Measurements from ENCODE around the gene TBL1XR1.

The TBL1XR1 gene

GRCh38 chr3:177106184-177106583 is 91.1 kb downstream of the TBL1XR1 start:
- no peak for DNase-seq

- no peak for DNase-seq
Measured at GRCh38 chr3:177105623-177106022, 91.7 kb downstream of the TBL1XR1 start.

DNA sequence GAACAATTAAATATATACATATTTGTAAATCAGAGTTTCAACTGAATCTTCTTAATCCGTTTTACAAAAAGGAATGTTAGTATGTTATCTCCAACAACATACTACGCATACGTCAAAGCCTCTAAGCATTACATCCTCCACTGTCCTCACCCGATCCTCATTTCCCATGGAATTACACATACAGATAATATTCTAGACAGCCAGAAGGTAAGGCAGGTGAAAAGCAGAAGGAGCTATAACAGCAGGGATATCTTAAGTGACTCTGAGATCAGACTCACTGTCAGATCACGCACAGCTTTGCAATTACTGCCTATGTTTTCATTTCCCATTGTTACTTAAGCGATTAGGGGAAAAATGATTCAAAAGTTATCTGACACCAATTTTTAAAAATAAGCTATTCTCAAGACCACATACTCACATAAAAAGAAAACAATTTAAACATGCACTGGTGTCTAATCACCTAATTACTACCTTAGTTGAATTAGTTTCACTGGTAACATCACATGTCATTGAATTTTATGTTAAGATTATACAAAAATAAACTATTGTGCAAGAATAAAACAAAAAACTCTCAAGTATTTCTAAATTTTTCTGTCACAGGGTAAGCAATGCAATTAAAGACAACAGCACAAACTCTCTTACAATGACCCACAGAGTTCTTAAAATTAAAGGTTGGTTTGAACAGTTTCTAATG is 92.8 kb downstream of the TBL1XR1 start:
- DNase-seq: no peak

GRCh38 chr3:177102553-177102952 is 94.7 kb downstream of the TBL1XR1 start:
- no peak for DNase-seq

GRCh38 chr3:177098551-177098950 is 98.7 kb downstream of the TBL1XR1 start:
- no peak for DNase-seq

DNA sequence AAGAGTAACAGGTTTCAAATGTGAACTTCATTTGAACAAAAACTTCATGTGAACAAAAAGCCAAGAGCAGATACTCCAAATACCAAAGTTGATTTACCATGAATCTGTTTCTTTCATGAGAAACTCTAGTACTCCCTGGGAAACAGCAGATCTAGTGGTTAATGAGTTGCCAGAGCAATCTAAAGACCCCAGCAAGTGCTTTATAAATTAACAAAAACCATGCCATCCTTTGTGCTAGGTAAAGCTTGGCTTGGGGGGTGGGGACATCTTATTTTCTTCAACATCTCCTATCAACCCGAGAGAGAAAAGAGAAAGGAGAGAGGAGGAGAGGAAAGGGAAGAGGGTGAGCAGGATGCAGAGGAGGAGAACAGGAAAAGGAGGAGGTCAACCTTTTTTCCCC is 100.7 kb downstream of the TBL1XR1 start:
- no peak for DNase-seq

- DNase-seq: no peak
Measured at GRCh38 chr3:177093966-177094365, 103.3 kb downstream of the TBL1XR1 start.

DNA sequence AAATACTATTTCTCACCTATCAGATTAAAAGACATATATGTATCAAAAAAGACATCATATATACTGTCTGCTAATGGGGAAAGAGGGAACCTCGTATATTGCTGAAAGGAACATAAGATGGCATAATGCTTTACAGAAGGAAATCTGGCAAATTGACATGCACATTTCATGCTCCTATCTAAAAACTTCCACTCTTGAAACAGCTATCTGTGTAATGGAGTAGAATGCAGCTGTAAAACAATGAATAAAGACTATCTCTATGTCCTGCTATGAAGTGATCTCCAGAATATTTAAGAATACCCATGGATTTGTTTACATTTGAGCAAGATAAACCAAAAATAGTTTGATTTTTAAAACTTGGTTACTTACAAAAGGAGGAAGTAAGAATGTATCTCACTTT is 107.4 kb downstream of the TBL1XR1 start:
- no peak for DNase-seq

DNA sequence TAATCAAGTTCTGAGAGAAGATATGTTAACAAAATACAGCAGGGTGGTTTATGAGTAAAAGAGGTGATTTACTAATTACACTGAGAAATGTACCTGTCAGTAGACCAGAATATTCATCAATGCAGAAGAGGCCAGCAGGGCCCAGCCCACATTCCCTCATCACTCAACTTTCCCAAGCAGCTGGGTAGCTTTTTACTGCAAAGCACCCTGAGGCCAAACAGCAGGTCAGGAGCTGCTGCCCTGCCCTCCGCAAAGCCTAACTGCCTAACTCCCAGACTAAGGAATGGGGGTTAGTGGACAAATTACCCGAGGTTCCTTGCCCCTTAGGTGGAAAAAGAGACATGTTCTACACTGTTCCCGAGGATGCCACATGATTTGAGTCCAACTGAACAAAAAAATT is 108.2 kb downstream of the TBL1XR1 start:
- no peak for DNase-seq

- no peak for DNase-seq
Measured at GRCh38 chr3:177085794-177086193, 111.5 kb downstream of the TBL1XR1 start.

- DNase-seq: no peak
Measured at GRCh38 chr3:177084616-177085015, 112.7 kb downstream of the TBL1XR1 start.

GRCh38 chr3:177080122-177080521 is 117.2 kb downstream of the TBL1XR1 start:
- DNase-seq: no peak

- DNase-seq: no peak
Measured at GRCh38 chr3:177079684-177080083, 117.6 kb downstream of the TBL1XR1 start.

- no peak for DNase-seq
Measured at GRCh38 chr3:177071496-177072156, 125.7 kb downstream of the TBL1XR1 start.

DNA sequence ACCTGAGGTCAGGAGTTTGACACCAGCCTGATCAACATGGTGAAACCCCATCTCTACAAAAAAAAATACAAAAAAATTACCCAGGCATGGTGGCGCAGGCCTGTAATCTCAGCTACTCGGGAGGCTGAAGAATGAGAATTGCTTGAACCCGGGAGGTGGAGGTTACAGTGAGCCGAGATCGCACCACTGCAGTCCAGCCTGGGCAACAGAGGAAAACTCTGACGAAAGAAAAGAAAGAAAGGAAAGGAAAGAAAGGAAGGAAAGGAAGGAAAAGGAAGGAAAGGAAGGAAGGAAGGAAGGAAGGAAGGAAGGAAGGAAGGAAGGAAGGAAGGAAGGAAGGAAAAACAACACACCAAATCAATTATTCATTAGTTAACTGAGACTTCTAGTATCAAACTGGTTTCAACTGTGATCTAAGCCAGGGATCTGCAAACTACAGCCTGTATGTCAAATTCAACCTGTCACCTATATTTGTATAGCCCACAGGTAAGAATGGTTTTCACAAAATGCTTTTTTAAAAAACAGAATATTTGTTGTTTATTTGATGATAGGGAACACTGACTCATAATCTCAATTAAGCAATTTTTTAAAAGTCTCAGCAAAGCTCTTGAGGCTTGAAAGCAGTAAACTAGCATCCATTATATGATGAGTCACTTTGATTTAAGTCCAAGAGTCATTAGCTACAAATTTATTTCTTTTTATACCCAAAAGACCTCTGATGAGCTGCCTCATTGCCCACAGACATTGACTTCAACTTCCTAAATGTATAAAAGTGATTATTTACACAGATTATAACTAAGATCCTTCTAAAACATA is 127.6 kb downstream of the TBL1XR1 start:
- no peak for DNase-seq

DNA sequence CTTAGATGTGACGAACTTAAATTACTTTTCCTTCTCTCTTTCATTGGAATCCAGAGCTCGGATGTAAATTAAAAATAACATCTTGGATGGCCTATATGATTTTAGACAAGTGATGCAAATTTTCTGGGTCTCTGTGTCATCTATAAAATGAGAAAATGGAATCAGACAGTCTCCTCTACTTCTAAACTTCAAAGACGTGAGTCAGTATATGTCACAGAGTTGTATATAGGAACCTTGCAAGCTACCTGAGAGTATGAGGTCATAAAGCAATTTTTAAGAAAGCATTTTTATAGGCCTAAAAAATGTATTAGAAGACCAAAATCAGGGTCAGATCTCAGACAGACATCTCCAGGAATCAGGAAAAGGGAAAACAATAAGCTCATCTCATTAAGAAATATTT is 128.3 kb downstream of the TBL1XR1 start:
- DNase-seq: no peak

GRCh38 chr3:177066068-177066467 is 131.2 kb downstream of the TBL1XR1 start:
- DNase-seq: no peak

DNA sequence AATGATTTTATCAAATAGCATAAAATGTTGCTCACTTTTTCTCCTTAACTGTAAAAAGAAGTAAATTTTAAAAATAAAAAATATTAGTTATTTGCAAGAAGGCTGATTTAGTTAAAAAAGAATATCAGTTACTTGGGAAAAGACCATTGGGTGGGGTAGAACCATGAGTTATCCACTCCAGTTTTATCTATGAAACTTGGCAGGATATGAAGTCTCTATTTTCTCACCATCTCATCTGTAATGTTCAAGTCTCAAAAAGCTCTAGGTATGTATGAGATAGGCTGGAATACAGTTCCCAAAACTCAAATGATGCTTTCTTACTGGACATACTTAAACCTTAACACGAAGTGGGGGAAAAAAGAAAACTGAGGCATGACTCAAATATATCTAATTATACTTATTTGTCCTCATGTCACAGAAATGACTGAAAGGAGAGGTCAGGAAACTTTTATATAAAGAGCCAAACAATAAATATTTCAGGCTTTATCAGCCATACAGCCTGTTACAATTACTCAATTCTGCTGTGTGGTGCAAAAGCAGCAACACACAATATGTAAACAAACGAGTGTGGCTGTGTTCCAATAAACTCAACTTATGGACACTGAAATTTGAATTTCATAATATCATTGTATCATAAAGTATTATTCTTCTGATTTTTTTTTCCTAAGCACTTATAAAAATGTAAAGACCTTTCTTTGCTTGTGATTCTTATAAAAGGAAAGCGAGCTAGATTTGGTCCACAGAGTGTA is 131.8 kb downstream of the TBL1XR1 start:
- DNase-seq: no peak

DNA sequence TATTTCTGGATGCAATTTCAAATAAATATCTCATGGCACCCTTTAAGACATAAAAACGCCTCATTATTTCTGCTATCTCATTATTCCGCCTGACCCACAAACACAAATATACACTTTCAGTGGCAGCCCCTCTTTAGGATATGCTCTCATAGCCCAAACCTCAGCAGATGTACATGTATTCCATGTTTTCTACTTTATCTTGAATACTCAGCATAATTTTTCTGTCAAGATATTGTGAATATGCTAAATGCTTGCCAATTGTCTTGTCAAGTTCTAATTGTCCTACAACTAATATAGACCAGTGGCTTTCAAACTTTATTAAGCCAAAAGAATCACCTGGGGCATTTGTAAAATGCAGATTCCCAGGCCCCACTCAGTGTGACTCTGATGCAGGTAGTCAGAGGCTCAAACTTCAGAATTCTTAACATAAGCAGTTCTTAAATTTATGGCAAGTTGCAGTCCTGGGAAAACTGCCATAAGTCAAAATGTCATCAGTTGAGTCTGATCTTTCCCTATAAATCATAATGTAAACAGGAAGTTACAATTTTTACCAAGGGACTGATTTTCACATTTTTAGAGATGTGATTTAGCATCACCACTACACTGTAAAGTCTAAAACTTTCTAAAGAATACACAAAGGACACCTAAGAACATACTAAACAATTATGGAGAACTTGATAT is 135.1 kb downstream of the TBL1XR1 start:
- DNase-seq: no peak

DNA sequence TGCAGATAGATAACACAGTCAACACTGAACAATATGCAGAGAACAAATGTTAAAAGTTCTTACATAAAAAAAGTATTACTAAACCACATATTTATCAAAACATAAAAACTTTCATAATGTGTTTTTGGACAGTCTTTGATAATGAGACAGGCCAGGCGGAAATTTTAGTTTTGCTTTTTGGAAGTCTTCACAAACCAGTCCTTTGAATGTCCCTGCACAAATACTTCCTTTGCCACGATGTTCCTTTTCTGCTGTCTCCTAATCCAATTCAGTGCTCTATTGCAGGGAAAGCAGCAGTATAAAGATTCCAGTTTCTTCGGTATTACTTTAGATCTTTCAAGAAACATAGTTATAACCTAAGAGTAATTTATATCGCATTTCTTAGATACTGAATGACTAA is 135.9 kb downstream of the TBL1XR1 start:
- DNase-seq: no peak

DNA sequence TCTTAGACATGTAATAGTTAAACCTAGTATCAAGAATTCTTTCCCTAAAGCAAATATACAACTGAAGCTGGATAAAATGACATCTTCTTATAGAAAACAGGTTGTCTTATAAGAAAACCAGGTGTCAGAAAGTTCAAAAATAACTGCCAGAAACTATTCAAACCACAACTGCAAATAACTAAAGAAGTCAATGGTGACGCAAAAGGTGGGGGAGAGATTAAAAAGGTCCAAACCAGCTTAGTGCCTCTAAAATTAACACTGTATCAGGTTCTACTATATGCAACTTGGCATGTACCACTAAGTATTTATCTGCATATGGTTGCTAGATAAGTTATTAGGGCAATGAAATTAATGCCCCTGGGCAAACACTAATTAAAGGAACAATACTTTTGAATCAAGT is 136.8 kb downstream of the TBL1XR1 start:
- no peak for DNase-seq

DNA sequence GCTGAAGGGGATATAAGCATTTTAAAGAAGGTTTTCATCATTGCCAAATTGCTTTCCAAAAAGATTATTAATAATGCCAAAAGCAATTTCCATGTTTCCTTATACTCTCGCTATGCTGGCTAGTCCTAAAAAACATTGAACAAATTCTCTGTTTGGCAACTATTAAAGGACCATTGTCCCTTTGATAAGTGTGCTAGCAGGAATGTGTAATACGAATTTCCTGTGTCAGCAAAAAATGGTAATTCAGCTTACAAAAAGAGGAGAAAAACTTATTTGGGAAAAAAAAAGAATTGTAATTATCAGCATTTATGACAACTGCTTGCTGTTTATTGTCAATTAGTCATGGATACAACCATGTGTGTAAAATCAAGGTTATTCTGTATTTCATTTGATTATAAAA is 138.6 kb downstream of the TBL1XR1 start:
- no peak for DNase-seq

DNA sequence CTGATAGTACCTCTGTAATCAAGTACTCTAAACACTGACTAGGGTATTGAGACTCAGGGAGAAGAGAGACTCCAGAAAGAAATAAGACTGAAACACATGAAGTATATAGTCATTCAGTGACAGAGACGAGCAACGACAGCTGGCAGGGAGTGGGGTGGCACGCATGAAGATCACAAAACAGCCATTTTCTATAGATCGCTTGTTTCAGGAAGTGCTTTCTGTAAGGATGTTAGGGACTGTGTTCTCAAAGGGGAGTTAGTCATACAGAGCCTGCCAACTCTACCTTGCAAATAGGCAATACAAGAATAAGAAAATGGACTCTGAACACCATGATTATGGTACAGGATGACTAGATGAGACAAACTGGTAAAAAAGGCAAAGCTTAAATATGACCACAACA is 139.5 kb downstream of the TBL1XR1 start:
- DNase-seq: no peak

All from cortex of kidney (tissue), 1 donor.